GM12892 (cell line): ENCODE measurements around the gene POLA1.

ENCODE experiments used
- POLR2A ChIP-seq: IDR thresholded peaks from 2 replicates; pipeline ENCODE4 v1.6.1; 2011; ENCODE audit warnings: low read depth, low read length, control low read depth
- POLR2AphosphoS5 ChIP-seq: IDR thresholded peaks from 2 replicates; pipeline ENCODE4 v1.6.1; 2011; ENCODE audit warnings: low read depth, low read length, control low read depth
- TAF1 ChIP-seq: IDR thresholded peaks from 2 replicates; pipeline ENCODE4 v1.6.1; 2011; ENCODE audit warnings: low read depth, mild to moderate bottlenecking, control low read depth, low read length, borderline replicate concordance

GRCh38 chrX:24934279-24934678 is 240.6 kb downstream of the POLA1 start:
- TF ChIP-seq POLR2AphosphoS5 = no peak
- no peak for TF ChIP-seq POLR2A
- TF ChIP-seq TAF1 = no peak
